Retinal pigment epithelial cell (primary cell): ENCODE measurements around the gene CTDSPL.

Experiments used
- DNase-seq: peaks from one replicate; pipeline ENCODE4 v3.0.0-alpha.2; 2010; ENCODE audit warnings: low read depth
- H3K4me3 ChIP-seq: 2 replicates; pipeline ENCODE4 v1.5.1; 2011; ENCODE audit warnings: mild to moderate bottlenecking, low read length, control low read depth, moderate library complexity
- CTCF ChIP-seq: conservative IDR thresholded peaks from 2 replicates; pipeline ENCODE4 v1.5.1; 2011; ENCODE audit warnings: low read depth, low read length, control low read depth, inconsistent platforms

CTDSPL gene

GRCh38 chr3:37859908-37860199 lies 1.8 kb upstream of the CTDSPL start:
- no peak overlapping the region for H3K4me3 ChIP-seq
- no peak for TF ChIP-seq CTCF

GRCh38 chr3:37862219-37862902 lies 681 bp downstream of the CTDSPL start:
- no peak for TF ChIP-seq CTCF
- peak overlapping the region; percentile 57 for H3K4me3 ChIP-seq
- DNase-seq = no peak

More at GRCh38 chr3:37859908-37860199, 1.8 kb upstream of the CTDSPL start:
- DNase-seq = no peak

- DNase-seq = no peak
- TF ChIP-seq CTCF = no peak
- H3K4me3 ChIP-seq = peak overlapping the region; percentile 57
Measured at GRCh38 chr3:37862903-37863815, 1.5 kb downstream of the CTDSPL start.

GRCh38 chr3:37863949-37864822 lies 2.5 kb downstream of the CTDSPL start:
- no peak for TF ChIP-seq CTCF
- no peak overlapping the region for H3K4me3 ChIP-seq
- no peak for DNase-seq

GRCh38 chr3:37864904-37865303 lies 3.2 kb downstream of the CTDSPL start:
- no peak for TF ChIP-seq CTCF
- no peak for DNase-seq
- H3K4me3 ChIP-seq = no peak overlapping the region

GRCh38 chr3:37867144-37867543 lies 5.5 kb downstream of the CTDSPL start:
- no peak overlapping the region for H3K4me3 ChIP-seq
- no peak for DNase-seq
- no peak for TF ChIP-seq CTCF
